ENCODE data around the gene JAKMIP1.

GRCh38 chr4:6196871-6197270 lies 3.5 kb downstream of the JAKMIP1 start:
- TF ChIP-seq CTCF (IDR thresholded peaks at IDR 0.05), result no peak
- no peak for TF ChIP-seq POLR2A (IDR thresholded peaks at IDR 0.05)
